Measurements from ENCODE around the gene FBXL19.

DNA sequence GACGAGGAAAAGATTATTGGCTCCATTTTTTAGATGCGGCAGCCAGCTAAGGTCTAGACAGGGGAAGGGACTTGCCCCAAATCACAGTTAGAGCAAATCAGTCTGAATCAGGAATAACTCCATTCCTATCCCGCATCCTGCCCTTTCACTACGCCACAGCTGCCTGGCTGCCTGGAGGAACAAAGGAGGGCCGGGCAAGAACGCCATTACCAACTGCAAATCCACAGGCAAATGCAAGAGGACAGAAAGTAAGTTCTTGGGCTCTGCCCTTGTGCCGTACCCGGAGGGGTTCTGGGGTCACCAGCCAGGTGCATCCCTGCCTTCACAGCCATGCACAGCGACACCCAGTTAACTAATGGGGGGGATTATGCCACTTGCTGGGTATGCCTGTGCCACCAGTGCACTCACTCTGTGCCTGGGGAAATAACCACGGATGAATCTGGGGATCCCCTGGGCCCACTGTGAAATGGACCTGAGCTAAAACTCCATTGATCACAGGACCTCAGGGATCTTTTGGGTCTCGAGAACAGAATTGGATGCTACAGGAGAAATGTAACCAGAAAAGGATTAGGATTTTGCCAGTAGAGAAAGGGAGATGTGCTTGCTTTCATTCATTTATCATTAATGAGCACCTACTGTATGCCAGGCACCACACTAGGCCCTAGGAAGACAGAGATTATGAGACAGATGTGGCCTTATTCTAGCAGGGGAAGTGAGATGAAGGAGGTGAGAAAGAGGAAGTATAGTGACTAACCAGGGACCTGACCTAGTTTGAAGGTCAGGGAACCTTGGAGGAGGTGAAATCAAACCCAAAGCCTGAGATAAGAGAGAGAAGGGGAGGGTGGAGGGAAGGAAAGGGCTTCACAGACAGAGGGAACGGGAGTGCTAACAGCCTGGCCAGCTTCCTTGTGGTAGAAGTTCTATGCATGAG is 47.2 kb upstream of the FBXL19 start:
- TF ChIP-seq CTCF (IDR thresholded peaks at IDR 0.05; ENCODE audit: poor library complexity) (no peak), EZH2 (IDR thresholded peaks at IDR 0.05; ENCODE audit: borderline replicate concordance) (no peak), EZH2phosphoT487 (IDR thresholded peaks at IDR 0.05; ENCODE audit: low read depth, severe bottlenecking, unreplicated experiment) (no peak)

Measured in hepatocyte (in vitro differentiated cells).